T-helper 1 cell treated with Interleukin-12 subunit alpha and Interleukin-12 subunit beta and Interleukin-4 antibody, amounts not matched to agents 30 ng/mL and 1 ng/mL, for 36 hours (primary cell): ENCODE measurements around the gene CHST9. TPM values are rescaled to one million over a fixed set of nuclear protein-coding genes. Genes with fewer than 3 reads are reported as not detected.
"Not testable (repeated sequence)": the region's sequence is repeated elsewhere in the genome, so short reads cannot be mapped to it uniquely, and the experiment has no call there.

Source experiments
- intact Hi-C: fragments of 100-400 bp; cut with micrococcal nuclease; formaldehyde crosslinking; loops from one replicate; pipeline ENCODE4 v1.15.1; 2024
- total RNA-seq: library from RNA; stranded (reverse); gene quantifications from 2 replicates; pipeline ENCODE4 v1.2.3, GENCODE V29; 2022

CHST9 gene
- total RNA-seq, 1 donor from 2014 or later: not detected

DNA sequence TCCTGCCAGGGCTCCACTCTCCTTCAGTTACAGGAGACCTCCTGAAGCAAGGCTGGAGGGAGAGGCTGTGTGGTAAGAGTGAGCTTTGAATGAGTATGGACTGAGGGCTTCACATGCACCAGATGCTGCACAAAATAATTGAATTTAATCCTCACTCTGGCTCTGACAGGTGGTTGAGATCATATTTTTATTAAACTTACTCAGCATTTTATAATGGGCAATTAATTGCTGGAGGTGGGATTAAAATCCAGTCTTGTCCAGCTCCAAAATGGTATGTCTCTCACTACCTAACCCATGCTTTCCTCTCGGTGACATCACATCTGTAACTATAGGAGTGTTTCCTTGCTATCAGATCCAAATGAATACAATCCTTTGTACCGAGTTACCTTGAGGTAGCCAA, 253.4 kb downstream of the CHST9 start:
- intact Hi-C loops: no loop called here

- intact Hi-C loops: no loop called here
Measured at GRCh38 chr18:26930630-26931029, 254.5 kb downstream of the CHST9 start.

- intact Hi-C loops: no loop called here
Measured at GRCh38 chr18:26928670-26929313, 256.3 kb downstream of the CHST9 start.

- intact Hi-C loops: not testable (repeated sequence)
Measured at GRCh38 chr18:26927822-26928221, 257.3 kb downstream of the CHST9 start.

- intact Hi-C loops: no loop called here
Measured at GRCh38 chr18:26926066-26926675, 258.9 kb downstream of the CHST9 start.

DNA sequence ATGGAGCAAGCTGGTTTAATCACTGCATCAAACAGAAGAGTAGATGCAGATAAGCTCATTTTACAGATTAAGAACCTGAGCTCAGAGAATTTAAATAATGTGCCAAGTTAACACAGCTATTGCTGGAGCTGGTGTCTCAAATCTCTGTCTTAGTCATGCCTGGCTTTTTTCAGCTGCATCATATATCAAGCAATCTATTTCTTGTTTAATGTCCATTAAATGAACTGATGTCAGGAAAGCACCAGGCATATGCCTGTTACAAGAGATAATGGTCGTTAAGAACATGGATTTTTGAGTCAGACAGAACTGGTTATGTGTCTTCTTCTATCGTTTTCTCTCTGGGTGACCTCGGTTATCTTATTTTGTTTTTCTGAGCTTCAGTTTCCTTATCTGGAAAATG, 259.8 kb downstream of the CHST9 start:
- intact Hi-C loops: no loop called here

- intact Hi-C loops: loop anchor here (2.0 kb wide), 1 partner anchor 20 kb away; no protein-coding TSS in a partner anchor
Measured at GRCh38 chr18:26922313-26922712, 262.8 kb downstream of the CHST9 start.

- intact Hi-C loops: no loop called here
Measured at GRCh38 chr18:26920644-26921043, 264.5 kb downstream of the CHST9 start.

DNA sequence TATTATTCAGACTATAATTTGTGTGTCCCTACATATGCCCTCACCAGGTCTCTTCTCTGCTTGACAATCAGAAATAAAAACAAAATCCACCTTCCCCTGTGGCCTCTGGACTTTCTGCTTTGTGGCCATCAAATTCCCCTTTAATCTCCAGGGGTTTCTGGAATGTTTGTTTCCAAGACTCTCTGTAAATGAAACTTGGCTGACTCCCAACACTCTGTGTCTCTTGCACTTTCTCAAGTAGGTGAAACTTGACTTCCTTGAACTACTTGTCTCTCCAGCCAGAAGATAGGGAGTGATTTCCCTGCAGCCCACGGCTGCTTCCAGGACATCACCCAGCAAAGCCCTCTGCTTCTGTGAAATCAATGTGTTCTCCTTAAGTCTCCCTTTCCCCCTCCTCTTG, 265.5 kb downstream of the CHST9 start:
- intact Hi-C loops: no loop called here

GRCh38 chr18:26919201-26919600, 265.9 kb downstream of the CHST9 start:
- intact Hi-C loops: no loop called here

GRCh38 chr18:26911840-26912239, 273.3 kb downstream of the CHST9 start:
- intact Hi-C loops: no loop called here

DNA sequence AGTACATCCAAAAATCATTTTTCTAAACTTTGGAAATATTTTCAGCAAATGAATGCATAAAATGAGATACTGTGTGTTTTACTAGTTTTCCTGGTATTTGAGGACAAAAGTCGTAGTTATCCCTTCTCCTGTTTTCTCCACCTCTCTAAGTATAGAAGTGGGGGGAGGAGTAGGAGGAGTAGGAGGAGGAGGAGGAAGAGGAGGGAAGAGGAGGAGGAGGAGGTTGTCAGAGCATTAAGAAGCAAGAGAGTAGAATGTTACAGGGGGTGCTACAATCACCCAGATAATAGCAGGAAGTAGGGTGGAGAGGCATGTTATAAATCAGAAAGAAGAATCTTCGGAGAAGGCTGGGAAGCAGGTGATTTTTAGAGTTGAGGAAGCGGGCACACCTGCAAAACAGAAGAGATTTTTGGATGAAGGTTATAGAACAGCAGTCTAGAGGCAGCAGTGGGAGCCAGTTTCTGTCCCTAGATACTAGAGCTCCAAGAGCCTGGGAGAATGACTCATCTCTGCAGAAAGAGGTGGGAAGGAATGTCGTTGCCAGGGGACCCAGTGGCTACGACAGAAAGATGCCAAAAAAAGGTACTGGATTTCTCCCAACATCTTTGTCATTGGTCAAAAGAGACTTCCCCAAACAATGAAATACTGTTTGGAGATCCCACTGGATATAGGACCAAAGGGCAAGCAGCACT, 275.4 kb downstream of the CHST9 start:
- intact Hi-C loops: no loop called here

DNA sequence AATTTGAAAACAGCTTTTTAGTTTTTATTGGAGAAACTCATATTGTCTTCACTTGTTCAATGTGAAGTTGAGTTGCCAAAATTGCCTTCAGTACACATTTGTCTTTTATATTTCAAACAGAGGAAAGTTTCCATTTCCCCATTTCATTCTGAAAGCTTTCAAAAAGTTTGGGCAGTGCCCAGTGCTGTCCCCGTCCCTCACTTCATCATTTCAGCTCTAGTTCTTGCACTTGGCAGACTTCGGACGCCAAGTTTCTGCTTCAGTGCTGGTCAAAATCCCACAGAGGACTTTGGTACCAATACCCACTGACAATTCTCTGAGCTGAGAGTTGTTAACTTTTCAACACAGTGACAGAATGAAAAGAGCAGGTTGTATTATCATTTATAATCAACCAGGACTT, 276.2 kb downstream of the CHST9 start:
- intact Hi-C loops: no loop called here

DNA sequence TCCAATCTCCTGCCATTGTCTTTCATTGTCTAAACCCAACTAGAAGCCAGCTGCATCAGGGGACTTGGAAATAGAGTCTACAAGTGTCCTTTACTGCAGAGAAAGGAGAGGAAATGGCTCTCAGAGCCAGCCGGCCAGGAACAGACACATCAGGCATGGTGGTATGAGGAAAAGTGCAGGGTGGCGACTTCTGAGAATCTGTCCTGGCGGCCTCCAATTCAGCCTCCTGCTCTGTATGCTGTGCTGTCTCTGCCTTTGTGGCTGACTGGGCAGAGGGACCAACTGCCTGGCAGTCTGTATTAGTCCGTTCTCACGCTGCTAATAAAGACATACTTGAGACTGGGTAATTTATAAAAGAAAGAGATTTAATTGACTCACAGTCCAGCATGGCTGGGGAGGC, 282.8 kb downstream of the CHST9 start:
- intact Hi-C loops: loop anchor here (2.0 kb wide), 1 partner anchor 21 kb away; no protein-coding TSS in a partner anchor

DNA sequence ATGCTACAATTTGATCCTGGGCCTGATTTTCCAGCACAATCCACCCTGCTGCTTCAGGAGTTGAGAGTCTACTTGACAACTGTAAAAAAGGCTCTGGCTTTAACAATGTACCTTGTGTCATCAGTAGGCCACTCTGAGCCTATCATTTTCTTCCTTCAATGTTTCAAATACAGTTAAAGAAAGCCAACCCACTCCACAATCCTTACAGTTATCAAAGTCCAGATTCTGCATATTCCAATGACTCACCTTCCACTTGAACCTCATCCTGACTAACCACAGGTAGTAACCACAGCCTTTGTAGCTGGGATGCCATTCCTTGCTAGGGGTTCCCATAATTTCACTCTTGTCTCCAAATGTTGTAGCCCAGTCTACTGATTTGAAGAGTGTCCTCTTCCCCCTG, 284.1 kb downstream of the CHST9 start:
- intact Hi-C loops: no loop called here

GRCh38 chr18:26894426-26894825, 290.7 kb downstream of the CHST9 start:
- intact Hi-C loops: no loop called here

DNA sequence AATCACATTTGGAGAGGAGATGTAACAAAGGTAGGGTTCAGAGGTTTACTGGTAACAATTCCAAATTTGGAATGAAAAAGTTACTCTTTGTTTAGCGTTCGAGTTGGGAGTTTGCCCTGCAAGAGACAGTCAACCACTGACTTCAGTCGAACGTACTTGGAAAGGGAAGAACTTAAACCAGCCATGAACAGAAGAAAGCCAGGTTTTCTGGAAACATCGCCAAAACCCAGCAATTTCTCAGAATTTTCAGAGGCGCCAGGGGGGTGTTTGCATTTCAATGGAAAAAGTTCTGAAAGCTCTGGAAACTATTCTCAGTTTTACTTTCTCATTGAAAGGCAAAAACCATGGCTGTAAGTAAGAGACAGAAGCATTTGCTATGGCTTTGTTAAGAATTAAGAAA, 291.1 kb downstream of the CHST9 start:
- intact Hi-C loops: no loop called here

GRCh38 chr18:26888259-26888658, 296.8 kb downstream of the CHST9 start:
- intact Hi-C loops: no loop called here

DNA sequence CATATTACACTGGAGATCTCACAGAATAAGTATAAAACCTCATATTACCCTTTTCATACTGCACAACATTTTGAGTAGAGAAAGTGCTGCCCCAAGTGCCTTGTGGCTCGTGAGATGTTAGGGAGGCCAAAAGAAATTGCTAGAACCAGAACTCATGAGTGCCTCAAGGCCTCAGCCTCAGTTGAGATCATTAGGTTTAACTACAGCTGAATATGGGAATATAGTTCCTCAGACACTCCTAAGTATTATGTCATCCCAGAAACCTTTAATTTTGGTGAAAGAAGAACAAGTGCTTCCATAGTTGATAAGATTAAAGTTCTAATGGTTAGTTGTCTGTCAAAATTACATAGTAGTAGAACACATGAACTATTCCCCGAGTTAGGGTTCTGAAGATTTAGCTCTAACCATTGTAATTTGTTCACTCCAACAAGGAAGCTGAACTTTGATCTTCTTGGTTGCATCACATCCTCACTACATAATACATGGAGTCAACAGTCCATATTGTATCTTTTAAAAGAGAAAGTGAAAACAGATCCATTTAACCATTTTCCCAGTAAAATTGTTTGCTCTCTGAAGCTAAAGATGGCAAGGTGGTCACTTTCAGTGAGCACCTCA, 310.0 kb downstream of the CHST9 start:
- intact Hi-C loops: no loop called here

- intact Hi-C loops: no loop called here
Measured at GRCh38 chr18:26874283-26874682, 310.8 kb downstream of the CHST9 start.

GRCh38 chr18:26869640-26870039, 315.5 kb downstream of the CHST9 start:
- intact Hi-C loops: no loop called here

DNA sequence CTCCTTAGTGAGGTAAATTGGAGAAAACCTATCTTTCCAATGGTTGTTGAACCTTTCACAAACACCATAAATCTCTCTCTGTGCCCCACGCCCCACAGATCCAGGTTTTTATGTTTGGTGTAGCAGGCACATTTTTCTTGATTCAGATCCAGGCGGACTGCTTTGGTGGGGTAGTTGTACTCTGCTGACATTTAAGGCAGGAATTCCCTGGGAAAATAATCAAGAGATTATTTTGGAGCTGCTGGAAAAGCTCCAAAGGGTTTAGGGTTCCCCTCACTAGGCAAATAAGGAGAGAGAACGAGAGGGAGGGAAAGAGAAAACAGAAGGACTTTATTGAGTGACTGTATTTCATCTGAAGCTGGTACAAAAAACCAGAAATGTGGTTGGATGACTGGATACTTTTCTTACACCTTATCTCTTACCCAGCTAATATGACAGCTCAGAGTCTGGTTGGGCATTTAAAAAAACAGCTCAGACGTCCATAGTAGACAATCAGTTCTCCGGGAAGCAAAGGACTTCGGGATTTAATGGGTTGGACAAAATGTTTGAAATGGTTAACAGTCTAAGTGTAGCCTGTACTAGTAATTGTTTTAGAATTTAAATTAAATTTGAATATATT, 316.0 kb downstream of the CHST9 start:
- intact Hi-C loops: no loop called here
